Mesangial cell (primary cell): ENCODE results near the gene SCNM1. TPM values are rescaled to one million over a fixed set of nuclear protein-coding genes. Genes with fewer than 3 reads are reported as not detected.

Experiments used
- total RNA-seq: library from RNA; depleted of rRNA; stranded (reverse); fragments of >200 nt; gene quantifications from 2 replicates; pipeline ENCODE4 v1.2.3, GENCODE V29; 2015

SCNM1 gene
- 44.0 and 51.2 TPM in 2 replicates for total RNA-seq

DNA sequence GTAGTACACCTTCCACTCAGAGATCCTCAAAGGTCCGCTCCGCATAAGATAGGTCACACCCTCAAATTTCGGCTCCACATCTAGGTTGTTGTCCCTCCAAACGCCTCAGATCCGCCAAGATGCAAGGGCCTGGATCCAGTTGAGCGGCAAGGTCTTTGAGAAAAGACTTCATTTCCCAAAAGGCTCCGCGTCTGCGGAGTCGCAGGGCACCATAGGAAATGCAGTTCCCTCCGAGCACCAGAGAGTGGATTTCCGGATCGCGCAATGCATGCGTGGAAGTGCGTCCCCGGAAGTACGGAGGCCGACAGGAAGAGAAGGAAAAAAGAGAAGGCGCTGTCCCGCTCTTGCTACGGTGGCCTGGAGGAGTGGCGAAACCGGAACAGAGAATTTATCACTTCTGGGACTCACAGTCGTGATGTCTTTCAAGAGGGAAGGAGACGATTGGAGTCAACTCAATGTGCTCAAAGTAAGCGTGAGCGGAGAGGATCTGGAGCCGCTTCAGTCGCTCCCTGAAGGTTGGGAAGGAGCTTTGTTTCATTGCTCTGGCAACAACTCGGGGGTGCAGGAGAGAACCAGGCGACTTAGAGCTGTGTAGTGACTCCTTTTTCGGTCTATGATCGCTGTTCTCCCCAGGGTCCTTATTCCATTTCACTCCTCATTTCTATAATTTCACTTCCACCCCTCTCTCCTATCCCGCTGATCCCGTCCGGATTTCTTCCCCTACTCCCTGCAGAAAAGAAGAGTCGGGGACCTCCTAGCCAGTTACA, at the start of gene SCNM1, which contains the start of gene LYSMD1:
Gene SCNM1 (plus strand): TSS at position 407 of the 767 bp plus-strand sequence. CDS start 9 bp downstream, at position 416.
Gene LYSMD1 (minus strand): TSS at position 165 of the 767 bp plus-strand sequence. CDS start 644 bp downstream, outside the sequence.

GRCh38 chr1:151146412-151147131, 19.4 kb upstream of the SCNM1 start, which contains the start of gene SEMA6C:
SEMA6C (minus strand) TSS chr1:151146631; CDS start chr1:151142621, 4,010 bp downstream.

DNA sequence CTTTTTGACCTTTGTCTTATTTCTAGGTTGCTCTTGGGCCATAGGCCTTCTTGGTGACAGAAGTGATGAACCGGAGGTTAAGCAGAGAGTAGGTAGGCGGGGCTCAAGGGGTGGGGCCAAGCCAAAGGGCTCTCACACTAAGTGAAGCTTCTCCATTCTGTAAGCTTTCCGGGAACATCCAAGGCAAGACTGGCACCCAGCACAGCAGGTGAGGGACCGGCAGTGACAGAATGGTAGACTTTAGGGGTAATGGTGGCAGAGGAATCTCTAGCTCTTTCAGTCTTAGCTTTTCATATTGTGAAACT, 9.5 kb upstream of the SCNM1 start, which contains the start of gene TNFAIP8L2:
Gene TNFAIP8L2 (plus strand): TSS at position 135 of the 305 bp plus-strand sequence. CDS start 2,049 bp downstream, outside the sequence.

DNA sequence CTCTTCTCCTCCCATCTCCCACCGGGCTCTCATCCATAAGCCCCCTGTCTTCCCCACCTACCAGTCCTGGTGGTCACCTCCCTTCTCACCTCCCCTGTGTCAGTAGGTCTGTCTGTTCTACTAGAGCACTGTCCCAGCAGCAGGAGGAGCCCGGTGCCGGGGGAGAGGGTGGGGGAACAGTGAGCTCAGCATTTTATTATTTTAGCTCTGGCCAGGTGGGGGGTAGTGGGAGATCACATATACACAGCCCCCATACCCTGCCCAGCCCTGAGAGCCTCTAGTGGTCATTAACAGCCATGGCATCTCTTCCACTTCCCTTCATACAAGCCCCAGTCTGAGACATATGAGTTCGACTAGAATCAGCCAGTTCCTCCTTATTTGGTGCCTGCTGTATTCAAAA, 9.9 kb downstream of the SCNM1 start, which contains the start of gene TMOD4:
Gene TMOD4 (minus strand): TSS at position 119 of the 400 bp plus-strand sequence. CDS start 1,106 bp downstream, outside the sequence.

DNA sequence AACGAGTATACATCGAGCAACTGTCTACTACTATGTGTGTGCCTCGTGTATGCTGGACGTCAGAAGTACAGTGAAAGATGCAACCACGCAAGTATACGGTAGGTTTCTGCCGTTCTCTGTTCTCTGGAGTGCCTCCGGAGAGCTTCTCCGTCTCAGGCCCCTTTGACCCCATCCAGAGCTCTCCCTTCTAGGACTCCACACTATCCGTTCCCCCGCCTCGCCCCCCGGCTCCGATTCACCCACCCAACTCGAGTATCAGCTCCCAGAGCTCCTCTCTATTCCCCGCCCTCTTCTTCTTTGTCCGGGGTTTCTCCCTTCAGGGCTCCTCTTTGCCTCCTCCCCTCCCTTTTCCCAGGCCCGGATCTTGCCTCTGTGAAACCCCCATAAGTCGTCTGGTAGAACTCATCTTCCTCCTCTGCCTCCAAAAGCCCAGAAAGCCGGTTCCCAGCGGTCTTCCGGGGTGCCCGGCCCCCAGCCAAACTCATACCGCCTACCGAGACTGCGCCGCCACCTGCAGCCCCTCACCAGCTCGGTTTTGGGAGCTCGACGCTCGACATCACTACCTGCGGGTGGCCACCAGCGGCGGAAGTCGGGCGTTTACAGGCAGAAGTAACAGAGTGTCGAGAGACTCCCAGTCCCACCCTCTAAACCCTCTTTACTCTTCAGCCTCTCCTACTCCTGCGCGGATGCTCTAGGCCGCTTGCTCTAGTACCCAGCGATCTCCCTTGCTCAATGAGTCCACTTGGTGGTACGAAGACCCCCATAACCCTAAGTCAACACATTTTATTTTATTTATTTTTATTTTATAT, 23.9 kb downstream of the SCNM1 start, which contains the start of gene VPS72:
Gene VPS72 (minus strand): TSS at position 561 of the 809 bp plus-strand sequence. CDS start 76 bp downstream, at position 485.

DNA sequence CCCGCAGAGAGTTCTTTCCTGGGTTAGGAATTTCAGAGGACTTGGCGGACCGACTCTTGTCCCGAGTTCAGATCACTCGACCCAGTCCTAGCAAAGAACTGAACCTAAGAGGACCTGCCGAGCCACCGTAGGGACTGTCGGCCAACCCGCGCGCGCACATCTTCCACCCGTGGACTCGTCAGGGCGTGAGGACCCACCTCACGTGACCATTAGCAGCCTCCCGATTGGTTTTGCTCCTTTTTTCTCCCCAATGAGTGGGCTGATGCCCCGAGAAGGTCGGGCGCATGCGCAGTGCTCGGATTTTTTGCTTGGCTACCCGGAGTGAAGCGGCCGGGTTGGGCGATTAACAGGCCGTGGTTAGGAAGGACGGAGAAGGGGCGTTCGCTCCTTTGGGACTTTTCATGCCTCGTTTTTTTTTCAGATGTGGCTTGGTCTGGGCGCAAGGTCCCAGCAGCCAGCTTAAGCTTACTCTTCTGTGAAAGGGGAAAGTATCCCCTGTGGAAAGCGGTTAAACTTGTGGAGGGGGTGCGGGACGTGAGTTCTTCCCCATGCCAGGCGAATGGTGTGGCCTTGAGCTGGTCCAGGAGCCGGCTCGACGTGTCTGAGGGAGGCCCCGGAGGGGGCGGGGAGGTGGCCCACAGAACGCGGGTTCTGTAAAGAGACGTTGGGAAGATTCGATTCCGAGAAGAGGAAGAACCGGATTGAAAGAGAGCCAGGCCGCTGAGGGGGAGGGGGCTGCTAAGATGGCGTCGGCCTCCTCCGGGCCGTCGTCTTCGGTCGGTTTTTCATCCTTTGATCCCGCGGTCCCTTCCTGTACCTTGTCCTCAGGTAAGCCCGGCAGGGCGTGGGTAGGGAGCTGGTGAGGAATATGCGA, 32.5 kb downstream of the SCNM1 start, which contains the start of gene PIP5K1A:
Gene PIP5K1A (plus strand): TSS at position 299 of the 874 bp plus-strand sequence. CDS start 445 bp downstream, at position 744.

Other genes with a start within 250 kb of the SCNM1 start
- 20.9 and 30.4 TPM in 2 replicates for gene SETDB1, start 239.8 kb upstream of the SCNM1 start, total RNA-seq
- 146 and 174 TPM in 2 replicates for gene CERS2, start 191.3 kb upstream of the SCNM1 start, total RNA-seq
- 0.33 and 1.3 TPM in 2 replicates for gene ANXA9, start 183.9 kb upstream of the SCNM1 start, total RNA-seq
- 12.1 and 27.3 TPM in 2 replicates for gene MINDY1, start 159.2 kb upstream of the SCNM1 start, total RNA-seq
- gene PRUNE1, start 157.7 kb upstream of the SCNM1 start, total RNA-seq = 17.8 and 21.6 TPM in 2 replicates
- gene BNIPL, start 129.6 kb upstream of the SCNM1 start, total RNA-seq = 0.33 TPM in 1 of 2 replicates, not detected in the other
- 2.0 and 3.0 TPM in 2 replicates for gene C1orf56, start 118.4 kb upstream of the SCNM1 start, total RNA-seq
- 47.5 and 47.9 TPM in 2 replicates for gene CDC42SE1, start 106.5 kb upstream of the SCNM1 start, total RNA-seq
- 10.9 and 23.8 TPM in 2 replicates for gene MLLT11, start 105.7 kb upstream of the SCNM1 start, total RNA-seq
- 2.8 and 3.4 TPM in 2 replicates for gene GABPB2, start 95.4 kb upstream of the SCNM1 start, total RNA-seq
- gene SEMA6C, start 19.5 kb upstream of the SCNM1 start, total RNA-seq = 5.4 and 8.0 TPM in 2 replicates
- not detected in 2 replicates for gene TNFAIP8L2, start 9.5 kb upstream of the SCNM1 start, total RNA-seq
- 5.2 and 7.1 TPM in 2 replicates for gene LYSMD1, start 242 bp upstream of the SCNM1 start, total RNA-seq
- 0.63 TPM in 1 of 2 replicates, not detected in the other for gene TMOD4, start 9.8 kb downstream of the SCNM1 start, total RNA-seq
- 45.8 and 54.4 TPM in 2 replicates for gene VPS72, start 24.1 kb downstream of the SCNM1 start, total RNA-seq
- gene PIP5K1A, start 32.4 kb downstream of the SCNM1 start, total RNA-seq = 51.7 and 62.7 TPM in 2 replicates
- gene PSMD4, start 88.6 kb downstream of the SCNM1 start, total RNA-seq = 131 and 152 TPM in 2 replicates
- gene ZNF687, start 116.2 kb downstream of the SCNM1 start, total RNA-seq = 17.4 and 25.1 TPM in 2 replicates
- 53.7 and 57.4 TPM in 2 replicates for gene PI4KB, start 161.3 kb downstream of the SCNM1 start, total RNA-seq
- gene RFX5, start 181.1 kb downstream of the SCNM1 start, total RNA-seq = 24.3 and 25.9 TPM in 2 replicates
- gene SELENBP1, start 206.6 kb downstream of the SCNM1 start, total RNA-seq = 6.0 and 18.1 TPM in 2 replicates
- gene PSMB4, start 233.4 kb downstream of the SCNM1 start, total RNA-seq = 304 and 370 TPM in 2 replicates